Measurements from ENCODE around the gene CYYR1. TPM values are rescaled to one million over a fixed set of nuclear protein-coding genes. Genes with fewer than 3 reads are reported as not detected.

CYYR1 gene
- total RNA-seq, 1 experiment from 2014 or later: not detected

GRCh38 chr21:26487981-26488480 is 85.1 kb downstream of the CYYR1 start:
- Histone ChIP-seq H3K27me3 (ENCODE audit: control insufficient read depth, insufficient read depth, low read length) (no peaks in the 10 kb centered on the region), H3K4me3 (ENCODE audit: low read depth in 2 of 2, low read length in 2 of 2) (no peak overlapping the region), H3K36me3 (ENCODE audit: control insufficient read depth, insufficient read depth, low read length) (no peaks in the 10 kb centered on the region), H3K9me3 (ENCODE audit: control insufficient read depth, insufficient read depth, low read depth, low read length) (no peaks in the 10 kb centered on the region), H3K27ac (ENCODE audit: low read length) (no peak overlapping the region), H3K4me1 (ENCODE audit: control insufficient read depth, insufficient read depth, low read length) (no peaks in the 10 kb centered on the region; the same call in 1 of the 2 replicates)
- CTCF ChIA-PET: no interaction called here
- TF ChIP-seq SIN3A (IDR thresholded peaks at IDR 0.05; ENCODE audit: borderline replicate concordance, insufficient read depth, low read depth, low read length): no peak
- TF ChIP-seq TCF7L2 (IDR thresholded peaks at IDR 0.05; ENCODE audit: low read depth, low read length): no peak
- TF ChIP-seq POLR2AphosphoS5 (IDR thresholded peaks at IDR 0.05; ENCODE audit: low read depth, low read length): no peak
- TF ChIP-seq REST (IDR thresholded peaks at IDR 0.05; ENCODE audit: insufficient read depth in 1 of 2, low read depth in 2 of 2, low read length in 1 of 2): no peak
- no peak for TF ChIP-seq CTCF (IDR thresholded peaks at IDR 0.05)
- in situ Hi-C loops (cut with HindIII; ENCODE audit: low pct_unique_long_range_greater_than_20kb, low sequenced_read_pairs): no loop called here
- no peak for ATAC-seq
- no TSS peak for BruUV-seq (replicated peaks)
- POLR2A ChIA-PET: no interaction called here
- intact Hi-C loops (cut with micrococcal nuclease; ENCODE audit: unreplicated experiment): no loop called here
- DNase-seq (ENCODE audit: low read depth, low spot score): no peak

- in situ Hi-C loops (cut with HindIII; ENCODE audit: low pct_unique_long_range_greater_than_20kb, low sequenced_read_pairs) (no loop called here), intact Hi-C loops (cut with micrococcal nuclease; ENCODE audit: unreplicated experiment) (no loop called here)
Measured at GRCh38 chr21:26473471-26473870, 99.6 kb downstream of the CYYR1 start.

More at GRCh38 chr21:26473471-26473870, 99.6 kb downstream of the CYYR1 start:
- H3K4me3 ChIP-seq (ENCODE audit: low read depth in 2 of 2, low read length in 2 of 2): no peak overlapping the region
- DNase-seq (ENCODE audit: low read depth, low spot score) (no peak), ATAC-seq (no peak)
- BruUV-seq (replicated peaks): no TSS peak
- H3K27me3 ChIP-seq (ENCODE audit: control insufficient read depth, insufficient read depth, low read length): no peaks in the 10 kb centered on the region
- ChIA-PET POLR2A (no interaction called here), CTCF (no interaction called here)
- no peaks in the 10 kb centered on the region for H3K36me3 ChIP-seq (ENCODE audit: control insufficient read depth, insufficient read depth, low read length)
- no peak for TF ChIP-seq REST (IDR thresholded peaks at IDR 0.05; ENCODE audit: insufficient read depth in 1 of 2, low read depth in 2 of 2, low read length in 1 of 2)
- TF ChIP-seq TCF7L2 (IDR thresholded peaks at IDR 0.05; ENCODE audit: low read depth, low read length): no peak
- no peak for TF ChIP-seq CTCF (IDR thresholded peaks at IDR 0.05)
- no peaks in the 10 kb centered on the region for H3K4me1 ChIP-seq (ENCODE audit: control insufficient read depth, insufficient read depth, low read length)
- no peak overlapping the region for H3K27ac ChIP-seq (ENCODE audit: low read length)
- H3K9me3 ChIP-seq (ENCODE audit: control insufficient read depth, insufficient read depth, low read depth, low read length): no peaks in the 10 kb centered on the region
